Panc1 (cell line): ENCODE results near the gene VPS45. TPM values are rescaled to one million over a fixed set of nuclear protein-coding genes. Genes with fewer than 3 reads are reported as not detected.

Experiments
- ATAC-seq: fragments of 200-7000 bp; cut with Tn5 transposase; 2 replicates; pipeline ENCODE4 v1.9.1; 2020; ENCODE audit warnings: mild to moderate bottlenecking, moderate library complexity
- BruUV-seq: library from RNA; stranded (reverse); fragments of 400-500 nt; replicated peaks from 2 replicates; lab custom pipeline; 2021; lab: Mats Ljungman, UMichigan
- CTCF ChIA-PET: fragments of 300-600 bp; sonication (Branson Sonifier 250); formaldehyde crosslinking; loops from one replicate; lab custom pipeline; 2022; ENCODE audit warnings: antibody characterized with exemption; lab: Charles Lee
- POLR2A ChIA-PET: fragments of 300-600 bp; sonication (Branson Sonifier 250); formaldehyde crosslinking; loops from one replicate; lab custom pipeline; 2022; ENCODE audit warnings: antibody characterized with exemption; lab: Charles Lee
- DNase-seq: peaks from one replicate; pipeline ENCODE4 v3.0.0-alpha.2; 2010; ENCODE audit warnings: low read depth, low spot score
- H3K27ac ChIP-seq: 2 replicates; pipeline ENCODE4 v1.5.1; 2011; ENCODE audit warnings: mild to moderate bottlenecking, low read length, inconsistent platforms
- H3K27me3 ChIP-seq: fragments of 200-500 bp; sonication (Bioruptor generic); 2 replicates; pipeline ENCODE4 v1.6.0; 2014; ENCODE audit warnings: low read length, inconsistent platforms; ENCODE audit not compliant: control insufficient read depth, insufficient read depth
- H3K36me3 ChIP-seq: fragments of 200-500 bp; sonication (Bioruptor generic); 2 replicates; pipeline ENCODE4 v1.5.1; 2014; ENCODE audit warnings: inconsistent platforms, mild to moderate bottlenecking, low read length, moderate library complexity; ENCODE audit not compliant: control insufficient read depth, insufficient read depth
- H3K4me1 ChIP-seq: 2 replicates; pipeline ENCODE4 v1.5.1; 2011; ENCODE audit warnings: inconsistent platforms, mild to moderate bottlenecking, low read length, moderate library complexity; ENCODE audit not compliant: control insufficient read depth, insufficient read depth
- H3K4me3 ChIP-seq, 2 experiments: 2 replicates each; pipeline ENCODE4 v1.5.1; 2011 to 2012; ENCODE audit warnings: low read depth in 2 of 2, low read length in 2 of 2, mild to moderate bottlenecking in 2 of 2, inconsistent platforms in 1 of 2, moderate library complexity in 1 of 2
- H3K9me3 ChIP-seq: fragments of 200-500 bp; sonication (Bioruptor generic); 2 replicates; pipeline ENCODE4 v1.5.1; 2014; ENCODE audit warnings: low read depth, mild to moderate bottlenecking, inconsistent platforms, low read length, moderate library complexity; ENCODE audit not compliant: control insufficient read depth, insufficient read depth
- POLR2AphosphoS5 ChIP-seq: IDR thresholded peaks from 2 replicates; pipeline ENCODE4 v1.6.1; 2012; ENCODE audit warnings: mild to moderate bottlenecking, low read depth, low read length, moderate library complexity
- REST ChIP-seq, 2 experiments: IDR thresholded peaks; 2 replicates each; pipeline ENCODE4 v1.6.1; 2011 to 2012; ENCODE audit warnings: low read depth in 2 of 2, control low read depth in 1 of 2, low read length in 1 of 2, mild to moderate bottlenecking in 1 of 2, moderate library complexity in 1 of 2; ENCODE audit not compliant: insufficient read depth in 1 of 2
- SIN3A ChIP-seq: IDR thresholded peaks from 2 replicates; pipeline ENCODE4 v1.6.1; 2012; ENCODE audit warnings: low read depth, mild to moderate bottlenecking, low read length, moderate library complexity, borderline replicate concordance; ENCODE audit not compliant: insufficient read depth
- TCF7L2 ChIP-seq: IDR thresholded peaks from 2 replicates; pipeline ENCODE4 v1.6.1; 2011; ENCODE audit warnings: mild to moderate bottlenecking, low read depth, low read length, inconsistent platforms
- in situ Hi-C: cut with HindIII; loops from 2 replicates; pipeline ENCODE4 v1.10.0; 2016; ENCODE audit warnings: low sequenced_read_pairs, low pct_unique_long_range_greater_than_20kb
- intact Hi-C: fragments of 100-400 bp; cut with micrococcal nuclease; formaldehyde crosslinking; loops from one replicate; pipeline ENCODE4 v1.10.0; 2022; ENCODE audit not compliant: unreplicated experiment
- total RNA-seq: library from RNA; stranded (reverse); gene quantifications from one replicate; pipeline ENCODE4 v1.2.1, GENCODE V29; 2021; ENCODE audit not compliant: unreplicated experiment
- TF ChIP-seq, protein P1 (sequence below): fragments of 450-650 bp; IDR thresholded peaks from 2 replicates; pipeline ENCODE4 v1.5.1; 2017; ENCODE audit warnings: mild to moderate bottlenecking

The VPS45 gene
- total RNA-seq, 1 experiment from 2014 or later, result 24.9 TPM

DNA sequence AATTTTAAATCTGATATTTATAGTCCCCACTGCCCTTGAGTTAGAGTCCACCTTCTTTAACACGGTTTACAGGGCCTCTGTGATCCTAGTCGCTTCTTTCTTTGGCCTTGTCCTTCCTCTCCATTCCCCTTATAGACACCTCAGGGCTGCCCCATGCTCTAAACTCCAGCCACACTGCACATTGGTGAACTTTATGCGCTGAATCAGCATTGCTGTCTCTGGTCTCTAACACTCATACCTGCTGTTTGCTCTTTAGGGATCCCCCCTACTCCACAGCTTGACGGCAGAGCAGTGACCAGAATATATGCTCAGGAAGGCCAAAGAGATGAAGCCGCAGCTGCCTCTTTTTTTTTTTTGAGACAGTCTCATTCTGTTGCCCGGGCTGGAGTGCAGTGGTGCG lies 112.3 kb downstream of the VPS45 start:
- BruUV-seq, result no TSS peak
- intact Hi-C loops (no loop called here), in situ Hi-C loops (no loop called here)
- H3K9me3 ChIP-seq, result no peaks in the 10 kb centered on the region
- no peaks in the 10 kb centered on the region for H3K27me3 ChIP-seq
- no peak overlapping the region for H3K27ac ChIP-seq
- no peaks in the 10 kb centered on the region for H3K4me1 ChIP-seq
- CTCF ChIA-PET, result no interaction called here
- H3K4me3 ChIP-seq, result no peak overlapping the region
- H3K36me3 ChIP-seq, result no peaks in the 10 kb centered on the region
- DNase-seq (no peak), ATAC-seq (no peak)
- TF ChIP-seq REST (IDR thresholded peaks at IDR 0.05; ENCODE audit: insufficient read depth in 1 of 2, low read depth in 2 of 2, low read length in 1 of 2) (no peak), POLR2AphosphoS5 (no peak), SIN3A (no peak), TCF7L2 (no peak)
- TF ChIP-seq, protein P1, sequence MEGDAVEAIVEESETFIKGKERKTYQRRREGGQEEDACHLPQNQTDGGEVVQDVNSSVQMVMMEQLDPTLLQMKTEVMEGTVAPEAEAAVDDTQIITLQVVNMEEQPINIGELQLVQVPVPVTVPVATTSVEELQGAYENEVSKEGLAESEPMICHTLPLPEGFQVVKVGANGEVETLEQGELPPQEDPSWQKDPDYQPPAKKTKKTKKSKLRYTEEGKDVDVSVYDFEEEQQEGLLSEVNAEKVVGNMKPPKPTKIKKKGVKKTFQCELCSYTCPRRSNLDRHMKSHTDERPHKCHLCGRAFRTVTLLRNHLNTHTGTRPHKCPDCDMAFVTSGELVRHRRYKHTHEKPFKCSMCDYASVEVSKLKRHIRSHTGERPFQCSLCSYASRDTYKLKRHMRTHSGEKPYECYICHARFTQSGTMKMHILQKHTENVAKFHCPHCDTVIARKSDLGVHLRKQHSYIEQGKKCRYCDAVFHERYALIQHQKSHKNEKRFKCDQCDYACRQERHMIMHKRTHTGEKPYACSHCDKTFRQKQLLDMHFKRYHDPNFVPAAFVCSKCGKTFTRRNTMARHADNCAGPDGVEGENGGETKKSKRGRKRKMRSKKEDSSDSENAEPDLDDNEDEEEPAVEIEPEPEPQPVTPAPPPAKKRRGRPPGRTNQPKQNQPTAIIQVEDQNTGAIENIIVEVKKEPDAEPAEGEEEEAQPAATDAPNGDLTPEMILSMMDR, result no peak
- POLR2A ChIA-PET, result no interaction called here

- intact Hi-C loops, result no loop called here
- H3K36me3 ChIP-seq, result no peaks in the 10 kb centered on the region
- H3K9me3 ChIP-seq, result no peaks in the 10 kb centered on the region
- no peak for ATAC-seq
- H3K27me3 ChIP-seq, result no peaks in the 10 kb centered on the region
- ChIA-PET POLR2A (no interaction called here), CTCF (no interaction called here)
- BruUV-seq, result no TSS peak
- DNase-seq, result no peak
- H3K27ac ChIP-seq, result no peak overlapping the region
- in situ Hi-C loops, result no loop called here
- no peak overlapping the region for H3K4me3 ChIP-seq
- no peaks in the 10 kb centered on the region for H3K4me1 ChIP-seq
- TF ChIP-seq SIN3A (no peak), REST (IDR thresholded peaks at IDR 0.05; ENCODE audit: insufficient read depth in 1 of 2, low read depth in 2 of 2, low read length in 1 of 2) (no peak), POLR2AphosphoS5 (no peak), TCF7L2 (no peak)
- TF ChIP-seq, protein P1, result no peak
These were observed 112.9 kb downstream of the VPS45 start for GRCh38 chr1:150180474-150180873.
